ENCODE data around the gene PPARA. TPM values are rescaled to one million over a fixed set of nuclear protein-coding genes. Genes with fewer than 3 reads are reported as not detected.
A peak's percentile ranks its signal among the peaks of the same experiment; 100 is the strongest.

Gene PPARA
- total and polyA plus RNA-seq, 9 of the 15 experiments (the other 6 are each of a cell fraction or from before 2014, with no cell fraction given), result 0.64 to 5.3 (median 3.5) TPM

- peak; percentile 92 for TF ChIP-seq POLR2G (IDR thresholded peaks at IDR 0.05; ENCODE audit: low read depth, low read length)
- no peak for TF ChIP-seq ETS1 (conservative IDR thresholded peaks at IDR 0.05; ENCODE audit: control insufficient read depth, low read depth, low read length)
- TF ChIP-seq PRDM10 (IDR thresholded peaks at IDR 0.05; ENCODE audit: partially characterized antibody), result peak; percentile 38
- peak; percentile 52; the same call in 1 of the 2 replicates for TF ChIP-seq RB1 (IDR thresholded peaks at IDR 0.05; ENCODE audit: low read depth)
- peak; percentile 44 for TF ChIP-seq REST (IDR thresholded peaks at IDR 0.05; ENCODE audit: borderline replicate concordance)
- TF ChIP-seq REST (CRISPR knock-in tag; IDR thresholded peaks at IDR 0.05; ENCODE audit: low read depth), result no peak
- TF ChIP-seq TAL1 (IDR thresholded peaks at IDR 0.05), result no peak
- TF ChIP-seq TAF9B (IDR thresholded peaks at IDR 0.05; ENCODE audit: partially characterized antibody), result peak; percentile 46
- TF ChIP-seq ZNF282 (CRISPR knock-in tag; IDR thresholded peaks at IDR 0.05), result no peak
- TF ChIP-seq NELFE (IDR thresholded peaks at IDR 0.05; ENCODE audit: insufficient read depth, insufficient read length), result no peak
- no peak for TF ChIP-seq TSC22D4 (tag; IDR thresholded peaks at IDR 0.05)
These were observed 117.3 kb downstream of the PPARA start, which contains the start of gene TTC38 (continued) for GRCh38 chr22:46267431-46268279.

Data from K562 (cell line).